ENCODE measurements around the gene SLC7A8. TPM values are rescaled to one million over a fixed set of nuclear protein-coding genes. Genes with fewer than 3 reads are reported as not detected.

Gene SLC7A8
- total and polyA plus RNA-seq, 4 donors = 2.6 to 9.8 (median 5.4) TPM

DNA sequence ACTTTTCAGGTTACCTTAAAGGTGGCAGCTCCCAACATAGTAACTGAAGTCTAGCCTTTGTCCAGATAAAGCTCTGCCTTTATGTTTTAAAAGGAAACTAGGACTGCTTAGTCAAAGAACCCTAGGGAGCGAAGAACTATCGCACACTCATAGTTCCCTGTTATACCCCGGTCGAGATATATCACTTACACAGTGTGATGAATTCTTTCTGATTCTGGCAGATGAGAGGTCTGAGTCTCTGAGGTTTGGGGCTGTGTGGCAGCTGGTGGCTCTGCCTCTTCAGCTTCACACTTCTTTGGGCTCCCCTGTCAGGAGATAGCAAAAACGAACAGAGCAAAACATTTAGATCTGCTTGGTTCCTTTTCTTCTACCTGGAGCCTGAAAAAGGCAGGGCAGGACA lies 105.5 kb downstream of the SLC7A8 start:
- no peaks in the 10 kb centered on the region for H3K9me3 ChIP-seq (ENCODE audit: control insufficient read depth in 4 of 4, low read length in 3 of 4)
- no peak for DNase-seq (ENCODE audit: low spot score)
- peaks cover 8 to 74% (median 64%) of the 10 kb centered on the region in 4 donors for H3K36me3 ChIP-seq (ENCODE audit: control insufficient read depth in 4 of 4, insufficient read depth in 3 of 4, low read depth in 1 of 4, low read length in 3 of 4)
- peaks cover 0 to under 1% (median 0%) of the 10 kb centered on the region in 4 donors for H3K4me1 ChIP-seq (ENCODE audit: control insufficient read depth in 4 of 4, insufficient read depth in 4 of 4, low read length in 3 of 4)
- peak overlapping the region in 1 of 2 donors; percentile 26 for H3K27ac ChIP-seq (ENCODE audit: low read depth in 1 of 2, low read length in 2 of 2)
- TF ChIP-seq GABPA (IDR thresholded peaks at IDR 0.05 in 1 of 2, conservative IDR thresholded peaks at IDR 0.05 in 1 of 2) (no peak), RAD21 (IDR thresholded peaks at IDR 0.05) (no peak), RXRA (IDR thresholded peaks at IDR 0.05) (no peak), HNF4G (IDR thresholded peaks at IDR 0.05) (no peak), TAF1 (conservative IDR thresholded peaks at IDR 0.05) (no peak), YY1 (IDR thresholded peaks at IDR 0.05) (no peak), HNF4A (conservative IDR thresholded peaks at IDR 0.05) (no peak), JUND (IDR thresholded peaks at IDR 0.05) (no peak), EGR1 (IDR thresholded peaks at IDR 0.05; ENCODE audit: low read depth in 2 of 2) (no peak), FOXA1 (IDR thresholded peaks at IDR 0.05) (no peak)
- TF ChIP-seq, protein P1, sequence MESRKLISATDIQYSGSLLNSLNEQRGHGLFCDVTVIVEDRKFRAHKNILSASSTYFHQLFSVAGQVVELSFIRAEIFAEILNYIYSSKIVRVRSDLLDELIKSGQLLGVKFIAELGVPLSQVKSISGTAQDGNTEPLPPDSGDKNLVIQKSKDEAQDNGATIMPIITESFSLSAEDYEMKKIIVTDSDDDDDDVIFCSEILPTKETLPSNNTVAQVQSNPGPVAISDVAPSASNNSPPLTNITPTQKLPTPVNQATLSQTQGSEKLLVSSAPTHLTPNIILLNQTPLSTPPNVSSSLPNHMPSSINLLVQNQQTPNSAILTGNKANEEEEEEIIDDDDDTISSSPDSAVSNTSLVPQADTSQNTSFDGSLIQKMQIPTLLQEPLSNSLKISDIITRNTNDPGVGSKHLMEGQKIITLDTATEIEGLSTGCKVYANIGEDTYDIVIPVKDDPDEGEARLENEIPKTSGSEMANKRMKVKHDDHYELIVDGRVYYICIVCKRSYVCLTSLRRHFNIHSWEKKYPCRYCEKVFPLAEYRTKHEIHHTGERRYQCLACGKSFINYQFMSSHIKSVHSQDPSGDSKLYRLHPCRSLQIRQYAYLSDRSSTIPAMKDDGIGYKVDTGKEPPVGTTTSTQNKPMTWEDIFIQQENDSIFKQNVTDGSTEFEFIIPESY (IDR thresholded peaks at IDR 0.05) = no peak
- TF ChIP-seq, protein P2, sequence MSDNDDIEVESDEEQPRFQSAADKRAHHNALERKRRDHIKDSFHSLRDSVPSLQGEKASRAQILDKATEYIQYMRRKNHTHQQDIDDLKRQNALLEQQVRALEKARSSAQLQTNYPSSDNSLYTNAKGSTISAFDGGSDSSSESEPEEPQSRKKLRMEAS (IDR thresholded peaks at IDR 0.05) = no peak
- TF ChIP-seq, protein P3, sequence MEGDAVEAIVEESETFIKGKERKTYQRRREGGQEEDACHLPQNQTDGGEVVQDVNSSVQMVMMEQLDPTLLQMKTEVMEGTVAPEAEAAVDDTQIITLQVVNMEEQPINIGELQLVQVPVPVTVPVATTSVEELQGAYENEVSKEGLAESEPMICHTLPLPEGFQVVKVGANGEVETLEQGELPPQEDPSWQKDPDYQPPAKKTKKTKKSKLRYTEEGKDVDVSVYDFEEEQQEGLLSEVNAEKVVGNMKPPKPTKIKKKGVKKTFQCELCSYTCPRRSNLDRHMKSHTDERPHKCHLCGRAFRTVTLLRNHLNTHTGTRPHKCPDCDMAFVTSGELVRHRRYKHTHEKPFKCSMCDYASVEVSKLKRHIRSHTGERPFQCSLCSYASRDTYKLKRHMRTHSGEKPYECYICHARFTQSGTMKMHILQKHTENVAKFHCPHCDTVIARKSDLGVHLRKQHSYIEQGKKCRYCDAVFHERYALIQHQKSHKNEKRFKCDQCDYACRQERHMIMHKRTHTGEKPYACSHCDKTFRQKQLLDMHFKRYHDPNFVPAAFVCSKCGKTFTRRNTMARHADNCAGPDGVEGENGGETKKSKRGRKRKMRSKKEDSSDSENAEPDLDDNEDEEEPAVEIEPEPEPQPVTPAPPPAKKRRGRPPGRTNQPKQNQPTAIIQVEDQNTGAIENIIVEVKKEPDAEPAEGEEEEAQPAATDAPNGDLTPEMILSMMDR (IDR thresholded peaks at IDR 0.05; ENCODE audit: low read depth, low read length, missing input control) = no peak
- TF ChIP-seq, protein P4, sequence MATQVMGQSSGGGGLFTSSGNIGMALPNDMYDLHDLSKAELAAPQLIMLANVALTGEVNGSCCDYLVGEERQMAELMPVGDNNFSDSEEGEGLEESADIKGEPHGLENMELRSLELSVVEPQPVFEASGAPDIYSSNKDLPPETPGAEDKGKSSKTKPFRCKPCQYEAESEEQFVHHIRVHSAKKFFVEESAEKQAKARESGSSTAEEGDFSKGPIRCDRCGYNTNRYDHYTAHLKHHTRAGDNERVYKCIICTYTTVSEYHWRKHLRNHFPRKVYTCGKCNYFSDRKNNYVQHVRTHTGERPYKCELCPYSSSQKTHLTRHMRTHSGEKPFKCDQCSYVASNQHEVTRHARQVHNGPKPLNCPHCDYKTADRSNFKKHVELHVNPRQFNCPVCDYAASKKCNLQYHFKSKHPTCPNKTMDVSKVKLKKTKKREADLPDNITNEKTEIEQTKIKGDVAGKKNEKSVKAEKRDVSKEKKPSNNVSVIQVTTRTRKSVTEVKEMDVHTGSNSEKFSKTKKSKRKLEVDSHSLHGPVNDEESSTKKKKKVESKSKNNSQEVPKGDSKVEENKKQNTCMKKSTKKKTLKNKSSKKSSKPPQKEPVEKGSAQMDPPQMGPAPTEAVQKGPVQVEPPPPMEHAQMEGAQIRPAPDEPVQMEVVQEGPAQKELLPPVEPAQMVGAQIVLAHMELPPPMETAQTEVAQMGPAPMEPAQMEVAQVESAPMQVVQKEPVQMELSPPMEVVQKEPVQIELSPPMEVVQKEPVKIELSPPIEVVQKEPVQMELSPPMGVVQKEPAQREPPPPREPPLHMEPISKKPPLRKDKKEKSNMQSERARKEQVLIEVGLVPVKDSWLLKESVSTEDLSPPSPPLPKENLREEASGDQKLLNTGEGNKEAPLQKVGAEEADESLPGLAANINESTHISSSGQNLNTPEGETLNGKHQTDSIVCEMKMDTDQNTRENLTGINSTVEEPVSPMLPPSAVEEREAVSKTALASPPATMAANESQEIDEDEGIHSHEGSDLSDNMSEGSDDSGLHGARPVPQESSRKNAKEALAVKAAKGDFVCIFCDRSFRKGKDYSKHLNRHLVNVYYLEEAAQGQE (IDR thresholded peaks at IDR 0.05) = no peak
- WGBS = 82% methylated on average over 5 of the region's 5 CpGs
- H3K27me3 ChIP-seq (ENCODE audit: control insufficient read depth in 4 of 4, insufficient read depth in 4 of 4, low read length in 3 of 4) = no peaks in the 10 kb centered on the region
- H3K4me3 ChIP-seq (ENCODE audit: low read depth in 1 of 3, low read length in 3 of 3) = no peak overlapping the region
- H3K9ac ChIP-seq (ENCODE audit: low read depth in 1 of 2, low read length in 2 of 2) = no peak overlapping the region

DNA sequence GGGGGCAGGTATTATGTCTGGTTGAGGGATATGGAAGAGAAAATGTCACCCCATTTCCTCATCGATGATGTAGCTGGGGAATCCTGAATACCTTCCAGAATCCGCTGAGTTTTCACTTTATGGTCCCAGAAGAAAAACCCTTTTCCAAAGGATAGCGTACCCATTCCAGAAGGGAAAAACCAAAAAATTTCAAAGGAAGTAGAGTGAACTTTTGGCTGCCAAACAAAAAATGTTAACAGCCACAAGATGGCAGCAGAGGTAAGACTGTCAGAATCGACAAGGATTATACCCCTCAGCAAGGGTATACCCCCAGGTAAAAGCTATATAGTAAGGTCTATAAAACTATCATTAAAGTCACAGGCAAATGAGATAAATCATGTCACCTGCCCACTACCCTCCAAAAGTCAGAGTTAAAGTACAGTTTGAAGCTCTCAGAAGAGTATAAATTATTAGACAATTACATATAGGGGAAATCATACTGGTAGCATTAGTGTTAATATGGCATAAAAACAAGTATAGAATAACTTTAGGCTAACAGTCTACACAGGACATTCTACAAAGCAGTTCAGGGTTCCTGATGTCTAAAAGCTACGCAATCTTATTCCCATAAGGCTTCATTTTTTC lies 106.6 kb downstream of the SLC7A8 start:
- H3K27ac ChIP-seq (ENCODE audit: low read depth in 1 of 2, low read length in 2 of 2) = no peak overlapping the region
- 66% methylated on average over 5 of the region's 5 CpGs for WGBS

More for the DNA sequence above, 106.6 kb downstream of the SLC7A8 start:
- no peak overlapping the region for H3K4me3 ChIP-seq (ENCODE audit: low read depth in 1 of 3, low read length in 3 of 3)
- no peak for DNase-seq (ENCODE audit: low spot score)
- H3K9ac ChIP-seq (ENCODE audit: low read depth in 1 of 2, low read length in 2 of 2) = no peak overlapping the region
- H3K4me1 ChIP-seq (ENCODE audit: control insufficient read depth in 4 of 4, insufficient read depth in 4 of 4, low read length in 3 of 4) = peaks cover 2 to 9% (median 6%) of the 10 kb centered on the region in 4 donors
- TF ChIP-seq YY1 (IDR thresholded peaks at IDR 0.05) (peak; percentile 21), NR2F2 (IDR thresholded peaks at IDR 0.05) (no peak), RXRA (IDR thresholded peaks at IDR 0.05) (no peak), TAF1 (conservative IDR thresholded peaks at IDR 0.05) (no peak), GABPA (IDR thresholded peaks at IDR 0.05 in 1 of 2, conservative IDR thresholded peaks at IDR 0.05 in 1 of 2) (no peak), RAD21 (IDR thresholded peaks at IDR 0.05) (peak; percentile 57 to 67), JUND (IDR thresholded peaks at IDR 0.05) (no peak)
- TF ChIP-seq, protein P3 (IDR thresholded peaks at IDR 0.05; ENCODE audit: low read depth, low read length, missing input control) = peak; percentile 44
- H3K27me3 ChIP-seq (ENCODE audit: control insufficient read depth in 4 of 4, insufficient read depth in 4 of 4, low read length in 3 of 4) = no peaks in the 10 kb centered on the region
- no peaks in the 10 kb centered on the region for H3K9me3 ChIP-seq (ENCODE audit: control insufficient read depth in 4 of 4, low read length in 3 of 4)
- peaks cover 8 to 76% (median 65%) of the 10 kb centered on the region in 4 donors for H3K36me3 ChIP-seq (ENCODE audit: control insufficient read depth in 4 of 4, insufficient read depth in 3 of 4, low read depth in 1 of 4, low read length in 3 of 4)

Measured in liver (tissue), 9 donors.